Pancreas (tissue), 10 donors: Measurements from ENCODE around the gene CABP2. TPM values are rescaled to one million over a fixed set of nuclear protein-coding genes. Genes with fewer than 3 reads are reported as not detected.
"Not testable (repeated sequence)": the region's sequence is repeated elsewhere in the genome, so short reads cannot be mapped to it uniquely, and the experiment has no call there.

Experiments
- ATAC-seq, 4 donors: fragments of 200-7000 bp; cut with Tn5 transposase; one replicate each; pipeline versions ENCODE4 v1.8.0 to v1.9.1; 2020; ENCODE audit warnings: mild to moderate bottlenecking in 4 of 4, moderate library complexity in 4 of 4
- DNase-seq, 6 donors: peaks; one replicate each; pipeline ENCODE4 v3.0.0-alpha.2; 2020
- FAIRE-seq: peaks from 2 replicates; lab custom pipeline; 2012; peaks lifted over from hg19 to GRCh38; lab: Jason Lieb, UNC
- H3K27ac ChIP-seq, 4 donors: fragments of 200-600 bp; sonication (generic); 1 replicate in 3 of 4; 2 replicates in 1 of 4; pipeline versions ENCODE4 v1.5.0 to v1.8.0; 2020
- H3K27me3 ChIP-seq, 4 donors: fragments of 200-600 bp; one replicate each; pipeline ENCODE4 v1.8.0; 2021
- H3K36me3 ChIP-seq, 3 donors: fragments of 200-600 bp; sonication (generic) in 1 of 3; one replicate each; pipeline versions ENCODE4 v1.5.0 to v1.8.0; 2020 to 2021
- H3K4me1 ChIP-seq, 3 donors: fragments of 200-600 bp; one replicate each; pipeline ENCODE4 v1.8.0; 2021
- H3K4me3 ChIP-seq, 4 donors: fragments of 200-600 bp; sonication (generic) in 2 of 4; one replicate each; pipeline versions ENCODE4 v1.5.0 to v1.8.0; 2020 to 2021
- H3K9me3 ChIP-seq, 4 donors: fragments of 200-600 bp; one replicate each; pipeline ENCODE4 v1.8.0; 2021
- CTCF ChIP-seq, 4 donors: fragments of 200-600 bp; sonication (generic) in 3 of 4; IDR thresholded peaks; one replicate each; pipeline versions ENCODE4 v1.5.0 to v1.8.0; 2021; ENCODE audit warnings: antibody characterized with exemption in 4 of 4
- WGBS, 2 donors: extraction: QIAGEN DNeasy Blood & Tissue Kit; methylation state at CpG; one replicate each; pipeline ENCODE4 v1.1.7; 2013; 5-methylcytosine and 5-hydroxymethylcytosine counted together
- intact Hi-C, 3 donors: fragments of 100-400 bp; cut with DNase I; formaldehyde crosslinking; loops; one replicate each; pipeline versions ENCODE4 v1.11.1 to v1.14.2; 2022
- polyA plus RNA-seq, 2 donors: library from polyadenylated mRNA; stranded (reverse); fragments of 200-250 nt; gene quantifications; one replicate each; pipeline ENCODE4 v1.2.3, GENCODE V29; 2013
- total RNA-seq, 6 donors: library from RNA; stranded (reverse); fragmentation: NEBNext Ultra II Directional in 4 of 6; extraction: Animal tissue kit (Norgen Biotek cat#: 25700) in 4 of 6; gene quantifications; one replicate each; pipeline versions ENCODE4 v1.2.1 to v1.2.4, GENCODE V29; 2021 to 2023
- donor health status: healthy with polysubstance abuse.
- donor health status: DM: no; HTN: no; CAD: no; lungs with moderate emphysema.
- donor health status: DM: no; HTN: no; CAD: no.
- donor health status: control.
- donor health status: control.
- donor health status: Bipolar disorder and iron deficiency.
- donor health status: DM: yes; HTN: yes; CAD: no.
- donor health status: DM: no; HTN: no; CAD: no.
- donor health status: DM: no; HTN: no; CAD: no.
- donor health status: DM: yes; HTN: yes; CAD: no.

Gene CABP2
- total and polyA plus RNA-seq, 8 donors: not detected

DNA sequence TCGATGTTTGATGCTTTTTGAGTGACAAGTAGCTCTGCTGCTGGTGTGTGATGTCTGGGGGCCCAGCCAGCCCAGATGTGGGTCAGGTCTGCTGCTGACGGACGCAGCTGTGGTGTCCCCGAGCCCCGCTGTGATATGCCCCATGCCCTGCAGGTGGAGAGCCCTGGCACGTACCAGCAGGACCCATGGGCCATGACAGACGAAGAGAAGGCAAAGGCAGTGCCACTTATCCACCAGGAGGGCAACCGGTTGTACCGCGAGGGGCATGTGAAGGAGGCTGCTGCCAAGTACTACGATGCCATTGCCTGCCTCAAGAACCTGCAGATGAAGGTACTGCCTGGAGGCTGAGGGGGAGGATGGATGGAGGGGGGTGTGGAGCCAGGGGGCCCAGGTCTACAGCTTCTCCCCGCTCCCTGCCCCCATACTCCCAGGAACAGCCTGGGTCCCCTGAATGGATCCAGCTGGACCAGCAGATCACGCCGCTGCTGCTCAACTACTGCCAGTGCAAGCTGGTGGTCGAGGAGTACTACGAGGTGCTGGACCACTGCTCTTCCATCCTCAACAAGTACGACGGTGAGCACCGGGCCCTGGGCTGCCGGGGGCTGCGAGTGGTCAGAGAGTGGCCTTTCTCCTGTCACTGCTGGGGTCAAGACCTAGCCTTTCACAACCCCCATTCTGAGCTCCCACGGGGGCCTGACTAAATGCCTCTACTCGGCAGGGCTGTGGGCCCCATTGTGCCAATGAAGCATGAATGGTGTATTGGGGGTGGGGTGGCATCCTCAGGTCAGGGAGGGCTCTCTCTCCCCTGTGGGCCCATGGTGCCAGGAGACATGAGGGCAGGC lies 33.1 kb downstream of the CABP2 start:
- H3K27me3 ChIP-seq: no peaks in the 10 kb centered on the region
- WGBS, 2 donors: 87% methylated on average over 22 to 23 of the region's 23 CpGs
- peaks cover 0 to 12% (median 0%) of the 10 kb centered on the region in 3 donors for H3K36me3 ChIP-seq
- H3K4me3 ChIP-seq: no peak overlapping the region
- ATAC-seq (no peak), DNase-seq (peak in 2 of 6 donors; percentile 25 to 61), FAIRE-seq (no peak)
- no peaks in the 10 kb centered on the region for H3K4me1 ChIP-seq
- TF ChIP-seq CTCF (IDR thresholded peaks at IDR 0.05): no peak
- no peak overlapping the region for H3K27ac ChIP-seq
- intact Hi-C loops: loop anchor here in 1 of 3 donors (10.0 kb wide), 1 partner anchor 55 kb away; the partner anchor contains the start of gene PTPRCAP
- H3K9me3 ChIP-seq: no peaks in the 10 kb centered on the region

GRCh38 chr11:67489203-67489884 lies 33.9 kb downstream of the CABP2 start:
- DNase-seq (peak in 2 of 6 donors; percentile 33 to 70), ATAC-seq (no peak), FAIRE-seq (no peak)
- intact Hi-C loops: no loop called here
- Histone ChIP-seq H3K9me3 (no peaks in the 10 kb centered on the region), H3K36me3 (peaks cover 0 to 12% (median 0%) of the 10 kb centered on the region in 3 donors), H3K27ac (no peak overlapping the region), H3K27me3 (no peaks in the 10 kb centered on the region), H3K4me1 (no peaks in the 10 kb centered on the region), H3K4me3 (no peak overlapping the region)
- TF ChIP-seq CTCF (IDR thresholded peaks at IDR 0.05): no peak
- 87 to 89% methylated on average over 22 to 25 of the region's 25 CpGs for WGBS, 2 donors

GRCh38 chr11:67486481-67487195 lies 36.6 kb downstream of the CABP2 start:
- intact Hi-C loops: no loop called here
- peak in 2 of 6 donors; percentile 15 to 36 for DNase-seq
- no peaks in the 10 kb centered on the region for H3K9me3 ChIP-seq
- no peak overlapping the region for H3K27ac ChIP-seq
- no peak overlapping the region for H3K4me3 ChIP-seq
- H3K4me1 ChIP-seq: peaks cover 5 to 11% (median 11%) of the 10 kb centered on the region in 3 donors
- H3K36me3 ChIP-seq: peaks cover 0 to 5% (median 0%) of the 10 kb centered on the region in 3 donors
- FAIRE-seq: no peak
- no peak for ATAC-seq
- WGBS, 2 donors: 86 to 92% methylated on average over 20 of the region's 20 CpGs
- no peak for TF ChIP-seq CTCF (IDR thresholded peaks at IDR 0.05)
- H3K27me3 ChIP-seq: no peaks in the 10 kb centered on the region

DNA sequence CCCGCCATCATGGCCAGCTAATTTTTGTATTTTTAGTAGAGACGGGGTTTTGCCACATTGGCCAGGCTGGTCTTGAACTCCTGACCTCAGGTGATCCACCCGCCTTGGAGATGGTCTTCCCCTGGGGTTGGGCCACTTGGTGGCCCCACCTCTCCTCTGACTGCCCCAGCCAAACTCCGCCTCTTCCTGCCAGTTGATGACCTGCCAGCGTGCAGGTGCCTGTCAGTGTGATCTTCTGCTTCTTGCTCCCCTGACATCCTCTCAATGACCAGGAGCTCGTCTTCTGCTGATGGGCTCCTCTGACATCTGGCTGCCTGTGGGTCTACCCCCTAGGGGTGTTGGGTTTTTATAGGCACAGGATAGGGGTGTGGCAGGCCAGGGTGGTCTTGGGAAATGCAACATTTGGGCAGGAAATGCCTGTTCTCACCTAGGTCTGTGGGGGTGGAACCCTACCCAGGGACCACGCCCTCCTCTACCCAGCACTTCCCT lies 37.3 kb downstream of the CABP2 start:
- H3K27ac ChIP-seq, FAIRE-seq, H3K27me3 ChIP-seq, ATAC-seq, H3K36me3 ChIP-seq, intact Hi-C loops, H3K9me3 ChIP-seq, H3K4me3 ChIP-seq: not testable (repeated sequence)
- peaks cover 5 to 11% (median 11%) of the 10 kb centered on the region in 3 donors for H3K4me1 ChIP-seq
- DNase-seq: peak in 2 of 6 donors; percentile 33 to 46
- 90% methylated on average over 7 of the region's 7 CpGs for WGBS, 2 donors

DNA sequence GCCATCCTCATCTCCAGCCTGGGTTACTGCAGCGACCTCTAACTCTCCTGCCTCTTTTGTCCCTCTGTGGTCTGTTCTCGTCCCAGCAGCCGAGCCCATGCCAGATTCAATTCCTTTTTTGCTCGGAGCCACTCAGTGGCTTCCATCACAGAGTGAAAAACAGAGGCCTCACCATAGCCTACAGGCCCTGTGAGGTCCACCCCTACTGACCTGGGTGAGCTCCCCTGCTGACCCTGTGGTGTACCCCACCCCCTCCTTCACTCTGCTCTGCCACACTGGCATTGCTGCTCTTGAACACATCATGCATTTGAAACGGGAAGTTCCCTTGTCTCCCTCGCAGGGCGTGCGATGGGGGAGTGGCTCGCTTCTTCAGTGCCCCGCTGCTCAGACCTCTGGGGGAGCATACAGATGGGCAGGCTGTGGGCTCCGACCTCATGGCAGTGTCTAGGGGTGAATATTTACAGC lies 38.4 kb downstream of the CABP2 start:
- ATAC-seq (no peak), FAIRE-seq (no peak), DNase-seq (peak in 2 of 6 donors; percentile 16 to 43)
- whole genome bisulfite sequencing, 2 donors: 85 to 94% methylated on average over 11 of the region's 11 CpGs
- no peaks in the 10 kb centered on the region for H3K9me3 ChIP-seq
- TF ChIP-seq CTCF (IDR thresholded peaks at IDR 0.05): no peak
- H3K27ac ChIP-seq: no peak overlapping the region
- intact Hi-C loops: no loop called here
- no peaks in the 10 kb centered on the region for H3K27me3 ChIP-seq
- peaks cover 5 to 11% (median 11%) of the 10 kb centered on the region in 3 donors for H3K4me1 ChIP-seq
- no peak overlapping the region for H3K4me3 ChIP-seq
- H3K36me3 ChIP-seq: no peaks in the 10 kb centered on the region
